IPS-20b (cell line): ENCODE results near the gene TUBG2.

Source experiments
- H3K27ac ChIP-seq: one replicate; pipeline ENCODE4 v1.5.1; 2013; ENCODE audit warnings: low read length
- H3K27me3 ChIP-seq: 2 replicates; pipeline ENCODE4 v1.6.1; 2013; ENCODE audit warnings: mild to moderate bottlenecking, low read length, inconsistent platforms; ENCODE audit not compliant: insufficient read depth
- H3K36me3 ChIP-seq: 2 replicates; pipeline ENCODE4 v1.6.1; 2013; ENCODE audit warnings: low read depth, mild to moderate bottlenecking, inconsistent platforms, low read length, moderate library complexity; ENCODE audit not compliant: insufficient read depth
- H3K4me1 ChIP-seq: 2 replicates; pipeline ENCODE4 v1.6.1; 2013; ENCODE audit warnings: mild to moderate bottlenecking, control low read depth, inconsistent platforms, low read length, moderate library complexity; ENCODE audit not compliant: insufficient read depth
- H3K4me3 ChIP-seq: 2 replicates; pipeline ENCODE4 v1.5.1; 2013; ENCODE audit warnings: mild to moderate bottlenecking, low read length, inconsistent platforms
- H3K9ac ChIP-seq: 2 replicates; pipeline ENCODE4 v1.6.1; 2013; ENCODE audit warnings: low read depth, mild to moderate bottlenecking, inconsistent platforms, low read length, moderate library complexity
- H3K9me3 ChIP-seq: 2 replicates; pipeline ENCODE4 v1.6.1; 2013; ENCODE audit warnings: mild to moderate bottlenecking, low read depth, low read length, inconsistent platforms; ENCODE audit not compliant: insufficient read depth

The TUBG2 gene

DNA sequence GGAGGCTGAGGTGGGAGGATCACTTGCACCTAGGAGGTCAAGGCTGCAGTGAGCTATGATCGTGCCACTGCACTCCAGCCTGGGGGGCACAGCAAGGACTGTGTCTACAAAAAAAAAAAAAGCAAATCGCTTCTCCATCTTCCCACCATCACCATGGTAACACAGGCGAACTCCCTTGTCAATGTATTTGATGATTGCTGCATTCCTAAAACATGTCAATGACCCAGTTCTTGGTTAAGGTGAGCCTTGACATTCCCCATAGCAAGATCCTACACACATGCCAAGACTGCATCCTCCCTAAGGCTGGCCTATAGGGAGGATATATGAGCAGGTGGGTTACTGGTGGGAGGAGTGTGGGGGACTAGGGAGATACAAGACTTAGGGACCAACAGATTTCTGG, 35.4 kb downstream of the TUBG2 start:
- Histone ChIP-seq H3K27ac (no peak overlapping the region), H3K4me1 (no peaks in the 10 kb centered on the region), H3K4me3 (no peak overlapping the region), H3K27me3 (no peaks in the 10 kb centered on the region), H3K9me3 (no peaks in the 10 kb centered on the region), H3K36me3 (peaks cover 22% of the 10 kb centered on the region; the same call in 1 of the 2 replicates), H3K9ac (no peak overlapping the region)

DNA sequence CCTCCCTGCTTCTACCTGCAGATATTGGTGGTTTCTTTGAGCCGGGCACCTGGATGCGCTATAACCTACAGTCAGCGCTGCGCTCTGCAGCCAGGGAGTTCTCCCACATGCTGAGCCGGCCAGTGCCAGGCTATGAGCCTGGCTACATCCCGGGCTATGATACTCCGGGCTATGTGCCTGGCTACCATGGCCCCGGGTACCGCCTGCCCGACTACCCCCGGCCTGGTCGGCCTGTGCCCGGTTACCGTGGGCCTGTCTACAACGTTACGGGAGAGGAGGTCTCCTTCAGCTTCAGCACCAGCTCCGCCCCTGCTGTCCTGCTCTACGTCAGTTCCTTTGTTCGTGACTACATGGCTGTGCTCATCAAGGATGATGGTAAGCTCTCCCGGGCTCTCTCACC, 36.4 kb downstream of the TUBG2 start:
- Histone ChIP-seq H3K27me3 (no peaks in the 10 kb centered on the region), H3K36me3 (peaks cover 24% of the 10 kb centered on the region), H3K9me3 (no peaks in the 10 kb centered on the region), H3K27ac (no peak overlapping the region), H3K9ac (no peak overlapping the region), H3K4me1 (no peaks in the 10 kb centered on the region), H3K4me3 (no peak overlapping the region)

DNA sequence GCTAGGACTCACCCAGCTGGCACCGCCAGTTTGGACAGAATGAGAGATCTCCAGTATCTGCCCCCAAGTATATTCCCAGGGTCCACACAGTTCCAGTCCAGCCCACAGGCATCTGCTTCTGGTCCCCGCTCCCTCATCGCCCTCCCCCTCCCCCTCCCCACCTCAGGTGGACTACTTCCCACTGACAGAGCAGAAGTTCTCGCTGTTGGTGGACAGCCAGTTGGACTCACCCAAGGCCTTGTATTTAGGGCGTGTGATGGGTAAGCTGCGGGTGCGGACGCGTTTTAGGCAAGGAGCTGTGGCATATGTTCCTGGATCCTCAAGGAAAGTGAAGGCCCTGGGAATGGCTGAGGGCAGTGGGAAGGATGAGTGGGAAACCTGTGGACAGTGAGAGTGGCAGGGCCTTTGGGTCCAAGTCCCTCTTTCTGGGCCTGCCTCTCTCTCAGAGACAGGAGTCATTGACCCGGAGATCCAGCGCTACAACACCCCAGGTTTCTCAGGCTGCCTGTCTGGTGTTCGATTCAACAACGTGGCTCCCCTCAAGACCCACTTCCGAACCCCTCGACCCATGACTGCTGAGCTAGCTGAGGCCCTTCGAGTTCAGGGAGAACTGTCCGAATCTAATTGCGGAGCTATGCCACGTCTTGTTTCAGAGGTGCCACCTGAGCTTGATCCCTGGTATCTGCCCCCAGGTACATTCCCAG, 38.2 kb downstream of the TUBG2 start:
- no peaks in the 10 kb centered on the region for H3K27me3 ChIP-seq
- H3K36me3 ChIP-seq = peaks cover 38% of the 10 kb centered on the region
- no peak overlapping the region for H3K27ac ChIP-seq
- H3K4me3 ChIP-seq = no peak overlapping the region
- H3K9ac ChIP-seq = no peak overlapping the region
- H3K9me3 ChIP-seq = no peaks in the 10 kb centered on the region
- H3K4me1 ChIP-seq = no peaks in the 10 kb centered on the region

DNA sequence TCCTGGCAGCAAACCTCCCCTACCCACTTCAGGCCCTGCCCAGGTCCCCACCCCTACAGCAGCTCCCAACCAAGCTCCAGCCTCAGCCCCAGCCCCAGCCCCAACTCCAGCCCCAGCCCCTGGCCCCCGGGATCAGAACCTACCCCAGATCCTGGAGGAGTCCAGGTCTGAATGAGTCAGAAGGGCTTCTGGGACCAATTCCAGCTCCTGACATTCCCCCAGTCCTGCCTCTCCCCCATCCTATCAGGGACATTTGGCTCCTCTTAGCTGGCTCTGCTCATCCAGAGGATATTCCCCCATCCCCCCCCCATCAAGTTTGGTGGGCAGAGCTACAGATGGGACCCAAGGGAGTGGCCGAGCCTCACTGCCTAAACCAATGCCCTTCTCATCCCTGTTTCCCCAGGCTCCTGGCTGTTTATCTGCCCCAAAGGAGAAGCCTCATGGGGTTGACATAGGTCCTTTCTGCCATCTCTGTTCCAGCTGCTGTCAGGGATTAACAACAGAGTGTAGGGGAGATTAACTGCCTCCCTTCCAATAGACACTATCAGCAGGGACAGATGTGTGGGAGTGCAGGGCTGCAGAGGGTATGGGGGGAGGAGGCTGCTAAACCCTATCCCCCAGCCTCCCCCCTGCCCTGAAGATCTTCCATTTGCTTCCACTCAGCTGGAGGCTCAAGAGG, 39.8 kb downstream of the TUBG2 start:
- peaks cover 49% of the 10 kb centered on the region for H3K36me3 ChIP-seq
- no peaks in the 10 kb centered on the region for H3K4me1 ChIP-seq
- no peak overlapping the region for H3K27ac ChIP-seq
- H3K27me3 ChIP-seq = no peaks in the 10 kb centered on the region
- no peak overlapping the region for H3K4me3 ChIP-seq
- H3K9ac ChIP-seq = no peak overlapping the region
- H3K9me3 ChIP-seq = no peaks in the 10 kb centered on the region

DNA sequence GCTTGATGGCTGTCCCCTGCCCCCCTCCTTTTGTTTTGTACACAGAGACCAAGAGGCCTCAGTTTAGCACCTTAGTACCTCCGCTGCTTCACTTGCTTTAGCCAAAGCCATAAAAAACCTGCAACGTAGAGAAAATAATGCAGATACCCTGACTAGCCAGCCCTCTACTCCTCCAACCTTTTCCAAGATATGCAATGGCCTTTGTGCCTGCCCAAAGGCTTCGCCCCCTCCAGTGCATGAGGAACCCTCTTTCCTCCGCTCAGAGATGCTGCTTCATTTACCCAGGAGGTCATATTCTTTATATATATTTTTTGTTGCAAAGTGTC, 40.3 kb downstream of the TUBG2 start:
- no peaks in the 10 kb centered on the region for H3K9me3 ChIP-seq
- no peaks in the 10 kb centered on the region for H3K4me1 ChIP-seq
- H3K4me3 ChIP-seq = no peak overlapping the region
- no peak overlapping the region for H3K9ac ChIP-seq
- H3K36me3 ChIP-seq = peaks cover 53% of the 10 kb centered on the region
- no peak overlapping the region for H3K27ac ChIP-seq
- no peaks in the 10 kb centered on the region for H3K27me3 ChIP-seq

DNA sequence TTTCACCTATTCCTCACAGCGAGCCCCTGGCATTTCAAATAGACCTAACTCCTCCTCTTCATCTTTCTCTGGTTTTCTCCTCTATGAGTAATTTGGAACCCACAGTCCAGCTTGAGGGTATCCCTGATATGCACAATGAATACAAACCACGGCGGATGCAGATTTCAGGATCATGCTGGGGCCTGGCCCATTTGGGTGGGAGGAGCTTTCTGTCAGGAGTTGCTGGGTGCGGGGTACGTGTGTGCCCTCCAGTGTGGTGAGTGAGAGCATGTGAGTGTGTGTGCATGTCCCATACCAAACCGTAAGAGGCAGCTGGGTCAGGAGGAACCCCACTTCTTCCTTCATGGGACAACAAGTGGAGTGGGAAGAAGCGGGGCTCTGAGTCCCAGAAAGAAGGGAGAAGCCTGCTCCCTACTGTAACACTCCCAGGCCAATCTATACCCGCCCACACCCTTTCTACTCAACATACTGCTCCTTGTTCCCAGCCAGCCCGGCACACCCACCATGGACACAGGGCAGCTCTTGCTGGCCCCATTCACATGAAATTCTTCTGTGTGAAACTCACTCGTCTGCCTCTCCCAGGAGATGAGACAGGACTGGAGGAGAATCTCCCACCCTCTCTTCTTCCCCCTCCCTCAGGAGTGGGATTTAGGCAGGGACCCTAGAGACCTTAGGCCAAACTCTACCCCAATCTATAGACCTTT, 41.7 kb downstream of the TUBG2 start:
- no peaks in the 10 kb centered on the region for H3K27me3 ChIP-seq
- no peak overlapping the region for H3K27ac ChIP-seq
- H3K36me3 ChIP-seq = peaks cover 65% of the 10 kb centered on the region
- no peaks in the 10 kb centered on the region for H3K9me3 ChIP-seq
- no peak overlapping the region for H3K9ac ChIP-seq
- no peak overlapping the region for H3K4me3 ChIP-seq
- H3K4me1 ChIP-seq = no peaks in the 10 kb centered on the region

DNA sequence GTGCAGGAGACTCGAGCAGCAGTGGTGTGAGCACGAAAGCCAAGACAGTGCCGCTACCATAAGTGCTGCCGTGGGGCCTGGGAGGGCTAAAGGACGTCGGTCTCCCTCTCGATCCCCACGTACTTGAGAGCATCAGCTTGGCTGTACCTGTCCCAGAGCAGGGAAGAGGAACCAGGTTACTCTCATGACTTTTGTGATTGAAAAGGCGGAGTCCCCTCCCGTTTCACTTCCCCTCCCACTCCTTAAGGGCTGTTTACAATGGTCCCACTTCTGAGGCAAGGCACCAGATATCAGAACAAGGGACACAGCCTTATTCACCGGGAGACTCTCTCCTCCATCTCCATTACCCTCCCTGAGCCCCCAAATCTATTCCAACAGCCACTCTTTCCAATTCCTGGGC, 43.4 kb downstream of the TUBG2 start:
- Histone ChIP-seq H3K27me3 (no peaks in the 10 kb centered on the region), H3K4me3 (no peak overlapping the region), H3K9ac (no peak overlapping the region), H3K4me1 (no peaks in the 10 kb centered on the region), H3K9me3 (no peaks in the 10 kb centered on the region), H3K27ac (no peak overlapping the region), H3K36me3 (peaks cover 72% of the 10 kb centered on the region)

DNA sequence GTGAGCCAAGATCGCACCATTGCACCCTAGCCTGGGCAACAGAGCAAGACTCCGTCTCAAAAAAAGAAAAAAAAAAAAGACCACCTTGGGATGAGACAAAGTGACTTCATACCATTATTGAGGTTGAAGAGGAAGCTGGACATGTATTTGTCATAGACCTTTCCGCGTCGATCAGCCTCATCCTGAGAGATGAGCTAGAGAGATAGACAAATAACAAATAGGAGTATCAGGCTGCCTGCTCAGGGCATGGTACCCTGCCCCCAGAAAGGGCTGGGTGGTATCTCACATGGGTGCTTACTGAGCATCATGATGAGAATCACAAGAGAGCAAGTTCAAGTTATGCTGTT, 45.4 kb downstream of the TUBG2 start:
- Histone ChIP-seq H3K4me3 (no peak overlapping the region), H3K9me3 (no peaks in the 10 kb centered on the region), H3K27me3 (no peaks in the 10 kb centered on the region), H3K36me3 (peaks cover 81% of the 10 kb centered on the region), H3K4me1 (no peaks in the 10 kb centered on the region), H3K27ac (no peak overlapping the region), H3K9ac (no peak overlapping the region)

DNA sequence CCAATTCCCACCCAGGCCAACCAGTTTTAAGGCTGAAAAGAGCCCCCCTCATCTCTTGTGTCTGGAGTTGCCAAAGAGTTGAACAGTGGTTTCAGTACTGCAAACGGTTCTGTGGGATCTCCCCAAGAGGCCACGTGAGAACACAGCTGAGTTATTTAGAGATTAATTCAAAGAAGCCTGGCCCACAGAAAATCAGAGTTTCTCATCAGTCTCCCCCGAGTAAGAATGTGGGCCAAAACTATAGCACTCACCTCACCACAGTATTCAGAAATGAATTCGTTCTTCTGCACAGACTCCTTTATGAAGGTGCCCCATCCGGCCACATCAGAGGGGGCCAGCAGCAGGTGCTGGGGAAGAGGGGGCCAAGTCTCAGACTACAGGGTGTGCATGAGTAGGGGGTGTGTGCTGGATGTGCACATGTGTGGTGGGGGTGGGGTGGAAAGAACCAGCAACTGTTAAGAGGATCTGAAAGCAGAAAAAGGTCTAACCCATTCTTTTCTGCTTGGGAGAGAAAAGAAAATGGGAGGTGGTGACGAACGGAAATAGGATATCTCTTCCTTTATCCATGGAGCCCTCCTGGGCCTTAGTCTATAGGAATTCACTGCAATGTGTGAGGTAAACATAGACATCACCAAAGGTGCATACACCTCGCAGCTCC, 45.9 kb downstream of the TUBG2 start:
- Histone ChIP-seq H3K4me3 (no peak overlapping the region), H3K9me3 (no peaks in the 10 kb centered on the region), H3K27ac (no peak overlapping the region), H3K27me3 (no peaks in the 10 kb centered on the region), H3K4me1 (no peaks in the 10 kb centered on the region), H3K36me3 (peaks cover 86% of the 10 kb centered on the region), H3K9ac (no peak overlapping the region)

DNA sequence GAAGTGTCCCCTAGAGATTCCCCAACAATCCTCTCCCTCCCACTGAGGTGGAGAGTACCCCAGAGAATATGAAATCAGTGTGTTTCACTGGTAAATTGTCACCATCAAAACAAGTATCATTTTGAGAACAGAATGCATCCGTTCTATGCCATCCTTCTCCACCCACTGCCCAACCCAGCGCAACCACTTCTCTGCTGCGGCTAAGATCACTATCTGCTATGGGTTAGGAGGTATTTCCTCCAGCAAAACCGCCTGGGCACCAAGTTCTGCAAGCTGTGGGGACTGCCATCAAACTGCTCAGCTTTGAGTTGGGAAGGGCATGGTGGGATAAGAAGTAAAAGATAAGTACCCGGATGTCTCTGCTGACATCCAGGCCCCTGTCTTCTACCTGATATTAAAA, 47.6 kb downstream of the TUBG2 start:
- Histone ChIP-seq H3K9ac (no peak overlapping the region), H3K36me3 (peaks cover 89% of the 10 kb centered on the region)

DNA sequence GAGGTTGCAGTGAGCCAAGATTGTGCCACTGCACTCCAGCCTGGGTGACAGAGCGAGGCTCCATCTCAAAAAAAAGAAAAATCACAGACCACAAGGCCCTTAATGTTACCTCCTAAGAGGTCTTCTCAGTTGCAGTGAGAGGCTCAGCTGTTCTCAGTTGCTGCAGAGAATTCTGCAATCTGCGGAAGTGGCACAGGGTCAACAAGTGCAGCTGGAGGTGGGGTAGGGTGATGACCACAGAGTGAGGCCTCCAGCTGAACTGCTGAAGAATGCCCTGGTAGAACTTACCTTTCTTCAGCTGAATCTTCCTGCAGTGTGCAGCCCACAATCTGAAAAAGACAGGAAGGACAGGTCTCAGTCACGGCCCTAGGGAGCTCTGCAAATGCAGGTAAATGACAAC, 49.5 kb downstream of the TUBG2 start:
- H3K9me3 ChIP-seq = no peaks in the 10 kb centered on the region
- H3K4me3 ChIP-seq = no peak overlapping the region
- H3K27me3 ChIP-seq = no peaks in the 10 kb centered on the region
- no peak overlapping the region for H3K9ac ChIP-seq
- H3K36me3 ChIP-seq = peaks cover 87% of the 10 kb centered on the region
- no peak overlapping the region for H3K27ac ChIP-seq
- no peaks in the 10 kb centered on the region for H3K4me1 ChIP-seq

More for the DNA sequence above, 47.6 kb downstream of the TUBG2 start:
- no peak overlapping the region for H3K4me3 ChIP-seq
- no peaks in the 10 kb centered on the region for H3K9me3 ChIP-seq
- no peaks in the 10 kb centered on the region for H3K27me3 ChIP-seq
- no peak overlapping the region for H3K27ac ChIP-seq
- no peaks in the 10 kb centered on the region for H3K4me1 ChIP-seq

DNA sequence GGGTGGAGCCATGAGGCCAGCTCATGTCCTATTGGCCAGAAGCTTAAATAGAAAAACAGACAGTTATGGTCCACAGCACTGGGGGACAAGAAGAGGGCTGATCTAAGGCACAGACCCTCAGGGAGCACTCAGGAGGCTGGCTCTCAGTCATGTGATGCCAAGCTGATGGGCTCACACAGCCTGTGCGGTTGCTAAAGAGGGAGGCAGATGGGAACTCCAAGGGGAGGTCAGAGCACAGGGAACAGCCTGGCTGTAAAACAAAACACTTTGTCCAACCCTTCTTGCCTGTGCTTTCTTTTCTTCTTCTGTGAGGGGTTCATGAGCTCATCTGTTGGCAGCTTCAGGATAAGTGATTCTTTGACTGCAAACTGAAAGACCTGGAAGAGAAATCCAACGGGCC, 50.5 kb downstream of the TUBG2 start:
- H3K36me3 ChIP-seq = peaks cover 88% of the 10 kb centered on the region
- no peaks in the 10 kb centered on the region for H3K9me3 ChIP-seq
- no peak overlapping the region for H3K9ac ChIP-seq
- no peak overlapping the region for H3K27ac ChIP-seq
- H3K27me3 ChIP-seq = no peaks in the 10 kb centered on the region
- no peak overlapping the region for H3K4me3 ChIP-seq
- H3K4me1 ChIP-seq = no peaks in the 10 kb centered on the region
